GM19025 (cell line): ENCODE data around the gene SUPT7L.

Source experiments
- ATAC-seq: cut with Tn5 transposase; IDR thresholded peaks from one replicate; pipeline ENCODE4 v1.9.1; 2021; ENCODE audit warnings: mild to moderate bottlenecking, low read depth, moderate library complexity; ENCODE audit not compliant: unreplicated experiment

The SUPT7L gene

GRCh38 chr2:27663285-27664153 lies at the start of gene SUPT7L, which contains the start of gene SLC4A1AP:
Gene SUPT7L (minus strand): TSS chr2:27663614. CDS start chr2:27662192, 1,422 bp downstream.
Gene SLC4A1AP (plus strand): TSS chr2:27663889. CDS start chr2:27663915, 26 bp downstream.
- peak; percentile 72 for ATAC-seq

- no peak for ATAC-seq
These were observed 49.8 kb upstream of the SUPT7L start for GRCh38 chr2:27713201-27713600.

GRCh38 chr2:27712522-27712921 lies 49.1 kb upstream of the SUPT7L start:
- no peak for ATAC-seq

- no peak for ATAC-seq
These were observed 48.4 kb upstream of the SUPT7L start for GRCh38 chr2:27711804-27712203.

- ATAC-seq: no peak
These were observed 47.4 kb upstream of the SUPT7L start for GRCh38 chr2:27710640-27711430.

GRCh38 chr2:27709960-27710575 lies 46.7 kb upstream of the SUPT7L start:
- ATAC-seq: no peak

GRCh38 chr2:27709326-27709725 lies 45.9 kb upstream of the SUPT7L start:
- ATAC-seq: no peak

- no peak for ATAC-seq
These were observed 45.3 kb upstream of the SUPT7L start for GRCh38 chr2:27708666-27709065.

- ATAC-seq: no peak
These were observed 44.8 kb upstream of the SUPT7L start for GRCh38 chr2:27708257-27708654.

- ATAC-seq: no peak
These were observed 44.2 kb upstream of the SUPT7L start for GRCh38 chr2:27707462-27708256.

GRCh38 chr2:27705851-27706622 lies 42.6 kb upstream of the SUPT7L start:
- ATAC-seq: no peak

GRCh38 chr2:27704342-27704876 lies 41.0 kb upstream of the SUPT7L start:
- no peak for ATAC-seq

- no peak for ATAC-seq
These were observed 40.4 kb upstream of the SUPT7L start for GRCh38 chr2:27703638-27704341.

GRCh38 chr2:27702302-27702701 lies 38.9 kb upstream of the SUPT7L start:
- no peak for ATAC-seq

GRCh38 chr2:27701676-27702075 lies 38.3 kb upstream of the SUPT7L start:
- ATAC-seq: no peak

- no peak for ATAC-seq
These were observed 34.2 kb upstream of the SUPT7L start for GRCh38 chr2:27697660-27698059.

GRCh38 chr2:27690052-27690451 lies 26.6 kb upstream of the SUPT7L start:
- no peak for ATAC-seq

- ATAC-seq: no peak
These were observed 26.0 kb upstream of the SUPT7L start for GRCh38 chr2:27689424-27689823.

- ATAC-seq: no peak
These were observed 23.8 kb upstream of the SUPT7L start for GRCh38 chr2:27687232-27687631.
